Measurements from ENCODE around the gene LSM3.

Gene LSM3

GRCh38 chr3:14245822-14246221 lies 67.2 kb downstream of the LSM3 start:
- no peak for DNase-seq (ENCODE audit: extremely low read depth, insufficient read length)
- H3K4me3 ChIP-seq (replicated peaks; ENCODE audit: low read depth, low read length): no peak overlapping the region
- H3K36me3 ChIP-seq (ENCODE audit: control insufficient read depth, insufficient read depth, low read length): no peaks in the 10 kb centered on the region
- H3K27me3 ChIP-seq (replicated peaks; ENCODE audit: control insufficient read depth, insufficient read depth, low read length): no peaks in the 10 kb centered on the region; the same call in none of the 2 replicates
- no peak for TF ChIP-seq CTCF (IDR thresholded peaks at IDR 0.05; ENCODE audit: insufficient read depth, low read length, poor library complexity, severe bottlenecking)

GRCh38 chr3:14246414-14246813 lies 67.8 kb downstream of the LSM3 start:
- H3K36me3 ChIP-seq (ENCODE audit: control insufficient read depth, insufficient read depth, low read length): no peaks in the 10 kb centered on the region
- TF ChIP-seq CTCF (IDR thresholded peaks at IDR 0.05; ENCODE audit: insufficient read depth, low read length, poor library complexity, severe bottlenecking): no peak
- no peaks in the 10 kb centered on the region; the same call in none of the 2 replicates for H3K27me3 ChIP-seq (replicated peaks; ENCODE audit: control insufficient read depth, insufficient read depth, low read length)
- DNase-seq (ENCODE audit: extremely low read depth, insufficient read length): no peak
- no peak overlapping the region for H3K4me3 ChIP-seq (replicated peaks; ENCODE audit: low read depth, low read length)

- no peak for TF ChIP-seq CTCF (IDR thresholded peaks at IDR 0.05; ENCODE audit: insufficient read depth, low read length, poor library complexity, severe bottlenecking)
- no peaks in the 10 kb centered on the region for H3K36me3 ChIP-seq (ENCODE audit: control insufficient read depth, insufficient read depth, low read length)
- H3K4me3 ChIP-seq (replicated peaks; ENCODE audit: low read depth, low read length): no peak overlapping the region
- H3K27me3 ChIP-seq (replicated peaks; ENCODE audit: control insufficient read depth, insufficient read depth, low read length): no peaks in the 10 kb centered on the region; the same call in none of the 2 replicates
- DNase-seq (ENCODE audit: extremely low read depth, insufficient read length): no peak
Observed at GRCh38 chr3:14248477-14248848, 69.8 kb downstream of the LSM3 start.

- no peak for TF ChIP-seq CTCF (IDR thresholded peaks at IDR 0.05; ENCODE audit: insufficient read depth, low read length, poor library complexity, severe bottlenecking)
- no peak overlapping the region for H3K4me3 ChIP-seq (replicated peaks; ENCODE audit: low read depth, low read length)
- H3K27me3 ChIP-seq (replicated peaks; ENCODE audit: control insufficient read depth, insufficient read depth, low read length): no peaks in the 10 kb centered on the region; the same call in none of the 2 replicates
- H3K36me3 ChIP-seq (ENCODE audit: control insufficient read depth, insufficient read depth, low read length): no peaks in the 10 kb centered on the region
- no peak for DNase-seq (ENCODE audit: extremely low read depth, insufficient read length)
Observed at GRCh38 chr3:14248849-14249523, 70.4 kb downstream of the LSM3 start.
